GM12875 (cell line): ENCODE measurements around the gene HOXA6.

Experiments used
- H3K4me3 ChIP-seq: one replicate; pipeline ENCODE4 v1.5.1; 2011; ENCODE audit warnings: low read depth, low read length, control low read depth
- CTCF ChIP-seq: IDR thresholded peaks from 2 replicates; pipeline ENCODE4 v1.5.1; 2011; ENCODE audit warnings: low read depth, mild to moderate bottlenecking, control low read depth, inconsistent platforms, low read length, moderate library complexity, borderline replicate concordance; ENCODE audit not compliant: insufficient read depth

Gene HOXA6

GRCh38 chr7:27123007-27123476, 24.5 kb downstream of the HOXA6 start:
- TF ChIP-seq CTCF: no peak
- H3K4me3 ChIP-seq: no peak overlapping the region

- no peak overlapping the region for H3K4me3 ChIP-seq
- TF ChIP-seq CTCF: no peak
These were observed 25.3 kb downstream of the HOXA6 start for GRCh38 chr7:27122077-27122910.

GRCh38 chr7:27121684-27122076, 25.9 kb downstream of the HOXA6 start:
- TF ChIP-seq CTCF: no peak
- no peak overlapping the region for H3K4me3 ChIP-seq

GRCh38 chr7:27119412-27119911, 28.1 kb downstream of the HOXA6 start:
- no peak overlapping the region for H3K4me3 ChIP-seq
- no peak for TF ChIP-seq CTCF

GRCh38 chr7:27118580-27118979, 29.0 kb downstream of the HOXA6 start:
- no peak overlapping the region for H3K4me3 ChIP-seq
- TF ChIP-seq CTCF: no peak

- no peak for TF ChIP-seq CTCF
- no peak overlapping the region for H3K4me3 ChIP-seq
These were observed 29.6 kb downstream of the HOXA6 start for GRCh38 chr7:27117887-27118491.
